ENCODE measurements around the gene TMEM25. TPM values are rescaled to one million over a fixed set of nuclear protein-coding genes. Genes with fewer than 3 reads are reported as not detected.

Gene TMEM25
- total and polyA plus RNA-seq, 4 donors = 5.5 to 19.9 (median 7.2) TPM

- WGBS = 56% methylated on average over 3 of the region's 3 CpGs
- H3K4me3 ChIP-seq (ENCODE audit: low read depth in 1 of 3, low read length in 3 of 3) = no peak overlapping the region
- peak overlapping the region in 1 of 2 donors; percentile 72 for H3K9ac ChIP-seq (ENCODE audit: low read depth in 1 of 2, low read length in 2 of 2)
- no peaks in the 10 kb centered on the region for H3K9me3 ChIP-seq (ENCODE audit: control insufficient read depth in 4 of 4, low read length in 3 of 4)
- H3K27me3 ChIP-seq (ENCODE audit: control insufficient read depth in 4 of 4, insufficient read depth in 4 of 4, low read length in 3 of 4) = no peaks in the 10 kb centered on the region
- peak overlapping the region; percentile 73 to 83 for H3K27ac ChIP-seq (ENCODE audit: low read depth in 1 of 2, low read length in 2 of 2)
- peaks cover 0 to 4% (median 0%) of the 10 kb centered on the region in 4 donors for H3K36me3 ChIP-seq (ENCODE audit: control insufficient read depth in 4 of 4, insufficient read depth in 3 of 4, low read depth in 1 of 4, low read length in 3 of 4)
- H3K4me1 ChIP-seq (ENCODE audit: control insufficient read depth in 4 of 4, insufficient read depth in 4 of 4, low read length in 3 of 4) = peaks cover 1 to 30% (median 23%) of the 10 kb centered on the region in 4 donors
- no peak for TF ChIP-seq EGR1 (IDR thresholded peaks at IDR 0.05; ENCODE audit: low read depth in 2 of 2)
- peak; percentile 62 for TF ChIP-seq HNF4G (IDR thresholded peaks at IDR 0.05)
- peak; percentile 57 for TF ChIP-seq FOXA1 (IDR thresholded peaks at IDR 0.05)
- TF ChIP-seq GABPA (IDR thresholded peaks at IDR 0.05 in 1 of 2, conservative IDR thresholded peaks at IDR 0.05 in 1 of 2) = no peak
- TF ChIP-seq SP1 (IDR thresholded peaks at IDR 0.05) = peak; percentile 90
- no peak for TF ChIP-seq TAF1 (conservative IDR thresholded peaks at IDR 0.05)
- TF ChIP-seq, protein P1, sequence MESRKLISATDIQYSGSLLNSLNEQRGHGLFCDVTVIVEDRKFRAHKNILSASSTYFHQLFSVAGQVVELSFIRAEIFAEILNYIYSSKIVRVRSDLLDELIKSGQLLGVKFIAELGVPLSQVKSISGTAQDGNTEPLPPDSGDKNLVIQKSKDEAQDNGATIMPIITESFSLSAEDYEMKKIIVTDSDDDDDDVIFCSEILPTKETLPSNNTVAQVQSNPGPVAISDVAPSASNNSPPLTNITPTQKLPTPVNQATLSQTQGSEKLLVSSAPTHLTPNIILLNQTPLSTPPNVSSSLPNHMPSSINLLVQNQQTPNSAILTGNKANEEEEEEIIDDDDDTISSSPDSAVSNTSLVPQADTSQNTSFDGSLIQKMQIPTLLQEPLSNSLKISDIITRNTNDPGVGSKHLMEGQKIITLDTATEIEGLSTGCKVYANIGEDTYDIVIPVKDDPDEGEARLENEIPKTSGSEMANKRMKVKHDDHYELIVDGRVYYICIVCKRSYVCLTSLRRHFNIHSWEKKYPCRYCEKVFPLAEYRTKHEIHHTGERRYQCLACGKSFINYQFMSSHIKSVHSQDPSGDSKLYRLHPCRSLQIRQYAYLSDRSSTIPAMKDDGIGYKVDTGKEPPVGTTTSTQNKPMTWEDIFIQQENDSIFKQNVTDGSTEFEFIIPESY (IDR thresholded peaks at IDR 0.05) = peak; percentile 33
- TF ChIP-seq, protein P2, sequence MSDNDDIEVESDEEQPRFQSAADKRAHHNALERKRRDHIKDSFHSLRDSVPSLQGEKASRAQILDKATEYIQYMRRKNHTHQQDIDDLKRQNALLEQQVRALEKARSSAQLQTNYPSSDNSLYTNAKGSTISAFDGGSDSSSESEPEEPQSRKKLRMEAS (IDR thresholded peaks at IDR 0.05) = no peak
- peak; percentile 40 for TF ChIP-seq YY1 (IDR thresholded peaks at IDR 0.05)
- TF ChIP-seq, protein P3, sequence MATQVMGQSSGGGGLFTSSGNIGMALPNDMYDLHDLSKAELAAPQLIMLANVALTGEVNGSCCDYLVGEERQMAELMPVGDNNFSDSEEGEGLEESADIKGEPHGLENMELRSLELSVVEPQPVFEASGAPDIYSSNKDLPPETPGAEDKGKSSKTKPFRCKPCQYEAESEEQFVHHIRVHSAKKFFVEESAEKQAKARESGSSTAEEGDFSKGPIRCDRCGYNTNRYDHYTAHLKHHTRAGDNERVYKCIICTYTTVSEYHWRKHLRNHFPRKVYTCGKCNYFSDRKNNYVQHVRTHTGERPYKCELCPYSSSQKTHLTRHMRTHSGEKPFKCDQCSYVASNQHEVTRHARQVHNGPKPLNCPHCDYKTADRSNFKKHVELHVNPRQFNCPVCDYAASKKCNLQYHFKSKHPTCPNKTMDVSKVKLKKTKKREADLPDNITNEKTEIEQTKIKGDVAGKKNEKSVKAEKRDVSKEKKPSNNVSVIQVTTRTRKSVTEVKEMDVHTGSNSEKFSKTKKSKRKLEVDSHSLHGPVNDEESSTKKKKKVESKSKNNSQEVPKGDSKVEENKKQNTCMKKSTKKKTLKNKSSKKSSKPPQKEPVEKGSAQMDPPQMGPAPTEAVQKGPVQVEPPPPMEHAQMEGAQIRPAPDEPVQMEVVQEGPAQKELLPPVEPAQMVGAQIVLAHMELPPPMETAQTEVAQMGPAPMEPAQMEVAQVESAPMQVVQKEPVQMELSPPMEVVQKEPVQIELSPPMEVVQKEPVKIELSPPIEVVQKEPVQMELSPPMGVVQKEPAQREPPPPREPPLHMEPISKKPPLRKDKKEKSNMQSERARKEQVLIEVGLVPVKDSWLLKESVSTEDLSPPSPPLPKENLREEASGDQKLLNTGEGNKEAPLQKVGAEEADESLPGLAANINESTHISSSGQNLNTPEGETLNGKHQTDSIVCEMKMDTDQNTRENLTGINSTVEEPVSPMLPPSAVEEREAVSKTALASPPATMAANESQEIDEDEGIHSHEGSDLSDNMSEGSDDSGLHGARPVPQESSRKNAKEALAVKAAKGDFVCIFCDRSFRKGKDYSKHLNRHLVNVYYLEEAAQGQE (IDR thresholded peaks at IDR 0.05) = peak; percentile 41
- peak; percentile 75 to 84 for TF ChIP-seq RXRA (IDR thresholded peaks at IDR 0.05)
- no peak for TF ChIP-seq JUND (IDR thresholded peaks at IDR 0.05)
- TF ChIP-seq, protein P4, sequence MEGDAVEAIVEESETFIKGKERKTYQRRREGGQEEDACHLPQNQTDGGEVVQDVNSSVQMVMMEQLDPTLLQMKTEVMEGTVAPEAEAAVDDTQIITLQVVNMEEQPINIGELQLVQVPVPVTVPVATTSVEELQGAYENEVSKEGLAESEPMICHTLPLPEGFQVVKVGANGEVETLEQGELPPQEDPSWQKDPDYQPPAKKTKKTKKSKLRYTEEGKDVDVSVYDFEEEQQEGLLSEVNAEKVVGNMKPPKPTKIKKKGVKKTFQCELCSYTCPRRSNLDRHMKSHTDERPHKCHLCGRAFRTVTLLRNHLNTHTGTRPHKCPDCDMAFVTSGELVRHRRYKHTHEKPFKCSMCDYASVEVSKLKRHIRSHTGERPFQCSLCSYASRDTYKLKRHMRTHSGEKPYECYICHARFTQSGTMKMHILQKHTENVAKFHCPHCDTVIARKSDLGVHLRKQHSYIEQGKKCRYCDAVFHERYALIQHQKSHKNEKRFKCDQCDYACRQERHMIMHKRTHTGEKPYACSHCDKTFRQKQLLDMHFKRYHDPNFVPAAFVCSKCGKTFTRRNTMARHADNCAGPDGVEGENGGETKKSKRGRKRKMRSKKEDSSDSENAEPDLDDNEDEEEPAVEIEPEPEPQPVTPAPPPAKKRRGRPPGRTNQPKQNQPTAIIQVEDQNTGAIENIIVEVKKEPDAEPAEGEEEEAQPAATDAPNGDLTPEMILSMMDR (IDR thresholded peaks at IDR 0.05; ENCODE audit: low read depth, low read length, missing input control) = no peak
- TF ChIP-seq RAD21 (IDR thresholded peaks at IDR 0.05) = peak in 1 of 2 donors; percentile 48
- no peak for TF ChIP-seq ATF3 (IDR thresholded peaks at IDR 0.05)
- peak; percentile 37 for TF ChIP-seq NR2F2 (IDR thresholded peaks at IDR 0.05)
- peak; percentile 72 for TF ChIP-seq FOXA2 (IDR thresholded peaks at IDR 0.05)
- TF ChIP-seq HNF4A (conservative IDR thresholded peaks at IDR 0.05) = peak; percentile 93
- DNase-seq (ENCODE audit: low spot score) = no peak
These were observed 13.6 kb downstream of the TMEM25 start for GRCh38 chr11:118544647-118545010.
